Measurements from ENCODE around the gene ADAM33.

The ADAM33 gene

GRCh38 chr20:3651204-3651962 lies 30.4 kb downstream of the ADAM33 start:
- TF ChIP-seq, protein P1, sequence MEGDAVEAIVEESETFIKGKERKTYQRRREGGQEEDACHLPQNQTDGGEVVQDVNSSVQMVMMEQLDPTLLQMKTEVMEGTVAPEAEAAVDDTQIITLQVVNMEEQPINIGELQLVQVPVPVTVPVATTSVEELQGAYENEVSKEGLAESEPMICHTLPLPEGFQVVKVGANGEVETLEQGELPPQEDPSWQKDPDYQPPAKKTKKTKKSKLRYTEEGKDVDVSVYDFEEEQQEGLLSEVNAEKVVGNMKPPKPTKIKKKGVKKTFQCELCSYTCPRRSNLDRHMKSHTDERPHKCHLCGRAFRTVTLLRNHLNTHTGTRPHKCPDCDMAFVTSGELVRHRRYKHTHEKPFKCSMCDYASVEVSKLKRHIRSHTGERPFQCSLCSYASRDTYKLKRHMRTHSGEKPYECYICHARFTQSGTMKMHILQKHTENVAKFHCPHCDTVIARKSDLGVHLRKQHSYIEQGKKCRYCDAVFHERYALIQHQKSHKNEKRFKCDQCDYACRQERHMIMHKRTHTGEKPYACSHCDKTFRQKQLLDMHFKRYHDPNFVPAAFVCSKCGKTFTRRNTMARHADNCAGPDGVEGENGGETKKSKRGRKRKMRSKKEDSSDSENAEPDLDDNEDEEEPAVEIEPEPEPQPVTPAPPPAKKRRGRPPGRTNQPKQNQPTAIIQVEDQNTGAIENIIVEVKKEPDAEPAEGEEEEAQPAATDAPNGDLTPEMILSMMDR (IDR thresholded peaks at IDR 0.05; ENCODE audit: low read depth, low read length) = no peak
- DNase-seq (ENCODE audit: extremely low read depth, low read depth) = no peak

DNA sequence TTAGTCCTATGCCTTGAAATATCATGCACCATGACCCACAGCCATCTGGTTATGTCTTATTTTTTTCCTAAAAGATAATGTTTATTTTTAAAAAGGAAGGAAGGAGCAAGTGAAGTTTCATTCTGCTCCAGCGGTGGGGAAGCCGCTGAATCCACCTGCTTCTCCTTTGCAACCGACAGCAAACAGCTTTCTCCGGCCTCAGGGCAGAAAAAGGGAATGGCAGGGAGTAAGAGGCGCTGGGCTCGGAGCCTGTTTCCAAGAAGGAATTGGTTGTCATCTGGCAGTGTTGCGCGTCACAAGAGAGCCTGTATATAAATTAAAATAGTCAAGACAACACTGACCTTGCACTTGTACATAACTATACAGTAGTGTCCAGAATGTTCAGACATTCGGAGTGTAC lies 32.9 kb downstream of the ADAM33 start:
- no peak for DNase-seq (ENCODE audit: extremely low read depth, low read depth)
- TF ChIP-seq, protein P1 (IDR thresholded peaks at IDR 0.05; ENCODE audit: low read depth, low read length) = no peak

GRCh38 chr20:3647473-3647872 lies 34.3 kb downstream of the ADAM33 start:
- DNase-seq (ENCODE audit: extremely low read depth, low read depth) = no peak
- TF ChIP-seq, protein P1 (IDR thresholded peaks at IDR 0.05; ENCODE audit: low read depth, low read length) = no peak

DNA sequence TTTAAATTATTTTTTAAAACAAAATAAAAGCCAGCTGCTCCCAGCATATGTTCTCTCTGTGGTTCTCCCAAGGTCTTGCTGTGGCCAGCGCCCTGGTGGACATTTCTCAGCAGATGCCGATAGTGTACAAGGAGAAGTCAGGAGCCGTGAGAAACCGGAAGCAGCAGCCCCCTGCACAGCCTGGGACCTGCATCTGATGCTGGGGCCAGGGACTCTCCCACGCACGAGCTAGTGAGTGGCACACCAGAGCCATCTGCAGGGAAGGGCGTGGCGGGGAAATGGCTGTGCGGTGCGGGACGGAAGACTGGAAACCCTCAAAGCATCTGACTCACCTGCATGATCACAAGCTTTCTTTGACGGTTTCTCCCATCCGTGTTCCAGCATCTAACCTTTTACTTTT lies 35.2 kb downstream of the ADAM33 start:
- TF ChIP-seq, protein P1 (IDR thresholded peaks at IDR 0.05; ENCODE audit: low read depth, low read length) = no peak
- no peak for DNase-seq (ENCODE audit: extremely low read depth, low read depth)

GRCh38 chr20:3646067-3646440 lies 35.8 kb downstream of the ADAM33 start:
- DNase-seq (ENCODE audit: extremely low read depth, low read depth) = no peak
- TF ChIP-seq, protein P1 (IDR thresholded peaks at IDR 0.05; ENCODE audit: low read depth, low read length) = no peak

DNA sequence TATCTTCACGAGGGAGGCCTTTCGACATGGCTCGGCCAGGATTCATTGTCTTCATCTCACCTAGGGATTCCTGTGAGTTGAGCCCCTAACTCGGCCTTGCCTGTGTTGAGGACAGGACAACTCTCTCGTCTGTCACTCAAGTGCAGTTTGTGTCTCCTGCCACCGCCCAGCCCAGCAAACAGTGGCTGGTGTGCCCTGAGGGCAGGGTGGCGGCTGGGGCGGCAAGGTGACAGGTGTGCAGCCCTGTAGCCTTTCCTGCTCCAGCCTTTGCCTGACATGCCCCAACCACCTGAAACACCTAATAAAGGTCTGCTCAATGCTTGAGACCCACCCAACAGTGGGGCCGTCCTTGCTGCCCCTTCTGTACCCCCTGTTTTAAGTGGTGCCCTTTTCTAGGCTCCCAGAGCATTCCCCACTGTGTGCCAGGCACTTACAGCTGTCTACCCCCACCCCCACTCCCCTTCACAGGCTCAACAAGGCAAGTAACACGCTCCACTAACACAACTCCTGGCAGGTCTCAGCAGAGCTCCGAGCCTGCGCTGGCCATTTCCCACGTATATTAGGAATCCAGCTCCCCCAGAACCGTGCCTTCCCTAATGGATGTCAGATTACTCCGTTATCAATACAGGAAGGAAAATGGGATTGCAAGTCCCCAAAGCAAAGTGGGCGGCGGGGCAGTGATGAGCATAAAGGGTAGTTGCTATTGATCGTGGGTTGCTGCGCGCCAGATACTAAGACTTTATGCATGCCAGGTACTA lies 36.3 kb downstream of the ADAM33 start:
- TF ChIP-seq, protein P1 (IDR thresholded peaks at IDR 0.05; ENCODE audit: low read depth, low read length) = no peak

DNA sequence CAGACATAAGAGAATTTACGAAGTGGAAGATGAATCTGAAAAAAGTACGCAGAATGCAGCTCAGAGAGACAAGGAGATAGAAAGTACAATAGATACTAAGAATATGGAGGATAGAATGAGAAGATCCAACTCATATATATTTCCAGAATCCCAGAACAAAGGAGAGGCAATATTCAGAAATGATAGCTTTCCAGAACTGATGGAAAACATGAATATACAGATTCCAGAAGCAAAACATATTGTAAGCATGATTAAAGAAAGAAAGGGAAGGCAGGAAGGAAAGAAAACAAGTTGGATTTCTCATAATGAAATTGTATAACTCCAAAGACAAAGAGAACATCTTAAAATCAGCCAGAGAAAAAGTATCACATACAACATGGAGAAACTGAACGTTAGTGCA lies 41.6 kb downstream of the ADAM33 start:
- TF ChIP-seq, protein P1 (IDR thresholded peaks at IDR 0.05; ENCODE audit: low read depth, low read length) = no peak
- no peak for DNase-seq (ENCODE audit: extremely low read depth, low read depth)

More for the DNA sequence above, 36.3 kb downstream of the ADAM33 start:
- DNase-seq (ENCODE audit: extremely low read depth, low read depth) = no peak
